ENCODE measurements around the gene OSTN. TPM values are rescaled to one million over a fixed set of nuclear protein-coding genes. Genes with fewer than 3 reads are reported as not detected.
"Not testable (repeated sequence)": the region's sequence is repeated elsewhere in the genome, so short reads cannot be mapped to it uniquely, and the experiment has no call there.

Gene OSTN
- total RNA-seq, 1 experiment from 2014 or later, result not detected

DNA sequence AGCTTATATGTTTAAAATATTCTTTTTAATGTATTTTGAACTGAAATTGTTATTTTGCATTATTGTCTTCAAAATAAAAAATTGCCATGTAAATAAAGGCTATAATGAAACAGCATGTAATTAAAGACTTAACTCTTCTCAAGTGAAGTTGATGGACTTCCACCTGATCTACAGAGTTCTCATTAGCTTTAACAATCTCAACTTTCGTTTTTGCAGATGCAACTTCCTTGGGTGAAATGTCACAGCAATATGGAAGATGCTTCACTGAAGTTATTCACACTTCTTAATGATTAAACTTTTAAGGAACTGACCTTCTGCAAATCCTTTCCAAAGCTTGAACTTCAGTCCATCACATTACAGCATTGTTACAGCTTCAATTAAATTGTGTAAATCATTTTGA is 63.6 kb downstream of the OSTN start:
- Histone ChIP-seq H3K27me3 (ENCODE audit: low read length) (no peaks in the 10 kb centered on the region), H2AFZ (ENCODE audit: low read length) (no peak overlapping the region), H4K20me1 (ENCODE audit: insufficient read depth, low read depth, low read length) (no peaks in the 10 kb centered on the region), H3K9me3 (ENCODE audit: low read length) (peaks cover 31% of the 10 kb centered on the region), H3K4me2 (ENCODE audit: low read depth, low read length, poor library complexity, severe bottlenecking) (no peak overlapping the region), H3K79me2 (ENCODE audit: low read length) (no peaks in the 10 kb centered on the region), H3K9ac (ENCODE audit: low read length) (no peak overlapping the region), H3K9me2 (replicated peaks; ENCODE audit: insufficient read depth, low read length) (no peaks in the 10 kb centered on the region), H3K4me3 (ENCODE audit: low read length) (no peak overlapping the region), H3K36me3 (ENCODE audit: insufficient read depth, low read length) (no peaks in the 10 kb centered on the region), H3K27ac (ENCODE audit: low read length) (no peak overlapping the region), H3K4me1 (ENCODE audit: low read length) (no peaks in the 10 kb centered on the region)
- no peak for DNase-seq

DNA sequence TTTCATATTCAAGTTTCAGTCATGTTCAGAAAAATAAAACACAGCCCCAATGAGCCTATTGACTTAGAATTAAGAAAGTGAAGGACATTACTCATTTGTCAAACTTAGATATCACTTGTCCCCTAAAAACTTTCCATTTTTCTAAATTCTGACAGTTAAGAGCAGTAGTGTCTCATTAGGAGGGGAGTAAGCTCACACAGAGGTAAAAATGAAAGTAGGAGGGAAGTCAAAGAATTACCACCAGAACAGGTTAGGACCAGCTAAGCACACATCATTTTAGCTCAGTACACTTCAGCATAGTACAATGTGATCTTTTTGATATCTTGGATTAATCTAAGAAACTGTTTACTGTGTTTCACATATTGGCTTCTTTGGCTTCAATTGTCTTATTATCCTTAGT is 64.3 kb downstream of the OSTN start:
- Histone ChIP-seq H3K79me2 (ENCODE audit: low read length) (no peaks in the 10 kb centered on the region), H3K27ac (ENCODE audit: low read length) (no peak overlapping the region), H3K4me3 (ENCODE audit: low read length) (no peak overlapping the region), H3K9me2 (replicated peaks; ENCODE audit: insufficient read depth, low read length) (no peaks in the 10 kb centered on the region), H2AFZ (ENCODE audit: low read length) (no peak overlapping the region), H3K4me1 (ENCODE audit: low read length) (no peaks in the 10 kb centered on the region), H3K9me3 (ENCODE audit: low read length) (peaks cover 27% of the 10 kb centered on the region), H3K4me2 (ENCODE audit: low read depth, low read length, poor library complexity, severe bottlenecking) (no peak overlapping the region), H3K9ac (ENCODE audit: low read length) (no peak overlapping the region), H3K36me3 (ENCODE audit: insufficient read depth, low read length) (no peaks in the 10 kb centered on the region), H3K27me3 (ENCODE audit: low read length) (no peaks in the 10 kb centered on the region), H4K20me1 (ENCODE audit: insufficient read depth, low read depth, low read length) (no peaks in the 10 kb centered on the region)
- no peak for DNase-seq

DNA sequence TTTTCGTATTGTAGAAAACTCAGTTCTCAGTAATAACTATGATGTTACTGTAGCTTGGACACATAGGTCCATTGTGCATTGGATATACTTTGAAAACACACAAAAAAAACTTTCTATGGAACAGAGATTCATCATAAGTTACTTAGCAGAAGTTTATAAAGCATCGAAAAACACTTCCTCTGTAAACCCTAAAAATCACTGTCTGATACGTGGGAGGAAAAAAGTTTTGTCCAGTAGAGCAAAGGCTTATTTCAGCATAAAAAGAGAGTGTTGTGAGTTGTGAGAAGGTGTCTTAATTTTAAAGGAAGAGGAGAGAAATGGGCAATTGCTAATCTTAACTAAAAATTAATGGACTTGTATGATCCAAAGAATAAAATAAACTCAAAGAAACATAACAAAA is 64.8 kb downstream of the OSTN start:
- Histone ChIP-seq H3K9me3 (ENCODE audit: low read length) (peaks cover 27% of the 10 kb centered on the region), H3K27ac (ENCODE audit: low read length) (no peak overlapping the region), H3K36me3 (ENCODE audit: insufficient read depth, low read length) (no peaks in the 10 kb centered on the region), H2AFZ (ENCODE audit: low read length) (no peak overlapping the region), H3K4me2 (ENCODE audit: low read depth, low read length, poor library complexity, severe bottlenecking) (no peak overlapping the region), H3K9me2 (replicated peaks; ENCODE audit: insufficient read depth, low read length) (no peaks in the 10 kb centered on the region), H3K9ac (ENCODE audit: low read length) (no peak overlapping the region), H3K79me2 (ENCODE audit: low read length) (no peaks in the 10 kb centered on the region), H4K20me1 (ENCODE audit: insufficient read depth, low read depth, low read length) (no peaks in the 10 kb centered on the region), H3K27me3 (ENCODE audit: low read length) (no peaks in the 10 kb centered on the region), H3K4me1 (ENCODE audit: low read length) (no peaks in the 10 kb centered on the region), H3K4me3 (ENCODE audit: low read length) (no peak overlapping the region)
- DNase-seq, result no peak

DNA sequence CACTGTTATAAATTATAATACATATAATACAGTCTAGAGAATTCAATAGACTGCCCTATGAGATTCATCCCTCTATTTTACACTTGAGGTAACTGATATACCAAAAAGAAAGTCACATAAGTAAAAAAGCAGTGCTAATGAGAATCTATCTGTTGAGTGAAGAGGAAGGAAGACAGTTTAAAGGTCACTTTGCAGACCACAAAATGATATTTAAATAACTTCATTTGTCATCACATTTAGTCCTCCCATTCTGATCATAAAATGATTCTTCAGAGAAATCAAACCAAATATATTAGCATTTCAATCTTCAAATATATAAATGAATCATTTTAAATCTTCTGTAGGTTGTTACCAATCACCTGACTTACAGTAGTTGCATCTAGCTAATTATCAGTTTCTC is 69.7 kb downstream of the OSTN start:
- DNase-seq, result no peak
- Histone ChIP-seq H3K4me2 (ENCODE audit: low read depth, low read length, poor library complexity, severe bottlenecking) (no peak overlapping the region), H3K4me1 (ENCODE audit: low read length) (no peaks in the 10 kb centered on the region), H3K79me2 (ENCODE audit: low read length) (no peaks in the 10 kb centered on the region), H3K27me3 (ENCODE audit: low read length) (no peaks in the 10 kb centered on the region), H3K9ac (ENCODE audit: low read length) (no peak overlapping the region), H3K9me2 (replicated peaks; ENCODE audit: insufficient read depth, low read length) (no peaks in the 10 kb centered on the region), H4K20me1 (ENCODE audit: insufficient read depth, low read depth, low read length) (no peaks in the 10 kb centered on the region), H2AFZ (ENCODE audit: low read length) (no peak overlapping the region), H3K27ac (ENCODE audit: low read length) (no peak overlapping the region), H3K4me3 (ENCODE audit: low read length) (no peak overlapping the region), H3K36me3 (ENCODE audit: insufficient read depth, low read length) (no peaks in the 10 kb centered on the region), H3K9me3 (ENCODE audit: low read length) (peaks cover 41% of the 10 kb centered on the region)

DNA sequence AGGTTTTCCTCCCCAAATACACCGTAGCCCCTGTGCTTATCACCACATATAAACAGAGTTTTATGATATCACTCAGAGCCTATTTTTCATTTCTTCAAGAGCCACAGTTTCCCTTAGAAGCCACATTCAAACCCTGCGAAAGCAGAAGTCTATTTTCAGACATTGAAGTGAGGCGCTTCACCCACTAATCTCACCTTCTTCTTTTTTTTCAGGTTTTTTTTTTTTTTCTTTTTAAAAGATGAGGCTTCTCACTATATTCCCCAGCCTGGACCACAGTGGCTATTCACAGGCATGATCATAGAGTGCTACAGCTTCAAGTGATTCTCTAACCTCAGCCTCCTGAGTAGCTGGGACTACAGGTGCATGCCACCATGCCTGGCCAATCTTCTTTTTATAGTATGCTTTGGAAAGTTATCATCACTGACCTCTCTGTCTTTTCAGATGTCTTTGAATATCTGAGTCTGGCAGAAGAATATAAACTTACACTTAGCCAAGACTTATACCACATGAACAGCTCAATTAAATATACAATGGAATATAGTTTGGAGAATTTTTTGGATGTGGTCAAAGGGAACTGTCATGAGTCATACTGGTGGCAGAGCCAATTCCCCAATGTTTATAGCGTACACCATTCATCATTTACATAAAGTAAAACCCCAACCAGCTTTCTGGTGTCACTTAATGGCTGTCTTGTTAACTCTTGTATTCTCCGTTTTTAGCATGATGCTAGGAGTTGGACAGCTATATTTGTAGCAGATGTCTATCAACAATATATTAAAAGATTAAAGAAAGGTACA is 70.4 kb downstream of the OSTN start:
- no peak overlapping the region for H3K9ac ChIP-seq (ENCODE audit: low read length)
- H3K79me2 ChIP-seq (ENCODE audit: low read length), result no peaks in the 10 kb centered on the region
- peaks cover 36% of the 10 kb centered on the region for H3K9me3 ChIP-seq (ENCODE audit: low read length)
- H3K4me3 ChIP-seq (ENCODE audit: low read length), result no peak overlapping the region
- no peaks in the 10 kb centered on the region for H3K9me2 ChIP-seq (replicated peaks; ENCODE audit: insufficient read depth, low read length)
- no peaks in the 10 kb centered on the region for H3K27me3 ChIP-seq (ENCODE audit: low read length)
- no peaks in the 10 kb centered on the region for H4K20me1 ChIP-seq (ENCODE audit: insufficient read depth, low read depth, low read length)
- H2AFZ ChIP-seq (ENCODE audit: low read length), result no peak overlapping the region
- no peak for DNase-seq
- no peak overlapping the region for H3K4me2 ChIP-seq (ENCODE audit: low read depth, low read length, poor library complexity, severe bottlenecking)
- H3K4me1 ChIP-seq (ENCODE audit: low read length), result no peaks in the 10 kb centered on the region
- H3K36me3 ChIP-seq (ENCODE audit: insufficient read depth, low read length), result no peaks in the 10 kb centered on the region
- H3K27ac ChIP-seq (ENCODE audit: low read length), result no peak overlapping the region

DNA sequence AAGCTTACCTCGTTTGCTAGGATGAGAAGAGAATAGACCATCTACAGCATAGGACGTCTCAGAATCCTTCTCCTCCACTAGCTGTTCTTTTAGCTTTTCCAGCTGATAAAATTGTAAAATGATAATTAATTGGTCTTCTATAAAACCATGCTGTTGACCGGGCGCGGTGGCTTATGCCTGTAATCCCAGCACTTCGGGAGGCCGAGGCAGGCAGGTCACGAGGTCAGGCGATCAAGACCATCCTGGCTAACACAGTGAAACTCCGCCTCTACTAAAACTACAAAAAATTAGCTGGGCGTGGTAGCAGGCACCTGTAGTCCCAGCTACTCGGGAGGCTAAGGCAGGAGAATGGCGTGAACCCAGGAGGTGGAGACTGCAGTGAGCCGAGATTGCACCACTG is 76.2 kb downstream of the OSTN start:
- peaks cover 26% of the 10 kb centered on the region for H3K9me3 ChIP-seq (ENCODE audit: low read length)
- not testable (repeated sequence) for H3K9me2 ChIP-seq (replicated peaks; ENCODE audit: insufficient read depth, low read length); H3K4me2 ChIP-seq (ENCODE audit: low read depth, low read length, poor library complexity, severe bottlenecking); H3K27ac ChIP-seq (ENCODE audit: low read length); H3K4me1 ChIP-seq (ENCODE audit: low read length); DNase-seq; H2AFZ ChIP-seq (ENCODE audit: low read length); H4K20me1 ChIP-seq (ENCODE audit: insufficient read depth, low read depth, low read length); H3K4me3 ChIP-seq (ENCODE audit: low read length); H3K9ac ChIP-seq (ENCODE audit: low read length); H3K36me3 ChIP-seq (ENCODE audit: insufficient read depth, low read length); H3K27me3 ChIP-seq (ENCODE audit: low read length); H3K79me2 ChIP-seq (ENCODE audit: low read length)

DNA sequence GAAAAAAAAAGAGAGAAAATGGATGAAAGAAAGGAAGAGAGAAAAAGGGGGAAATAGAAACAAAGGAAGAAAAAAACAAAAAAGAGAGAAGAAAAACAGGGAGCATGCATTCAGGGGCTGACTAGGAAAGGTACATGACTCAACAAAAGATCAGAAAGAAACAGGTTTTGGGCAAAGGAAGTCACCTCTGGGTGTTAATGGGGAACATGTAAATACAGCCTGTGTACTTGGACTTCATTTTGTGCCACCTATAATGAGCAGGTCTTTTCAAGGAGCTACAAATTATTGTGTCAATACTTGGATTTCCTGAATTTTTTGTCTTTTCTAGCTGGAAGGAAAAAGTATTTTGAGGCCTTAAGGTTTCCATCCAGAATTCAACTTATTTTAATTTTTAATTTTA is 76.7 kb downstream of the OSTN start:
- Histone ChIP-seq H2AFZ (ENCODE audit: low read length) (no peak overlapping the region), H3K4me3 (ENCODE audit: low read length) (no peak overlapping the region), H3K9ac (ENCODE audit: low read length) (no peak overlapping the region), H3K9me2 (replicated peaks; ENCODE audit: insufficient read depth, low read length) (no peaks in the 10 kb centered on the region), H3K4me1 (ENCODE audit: low read length) (no peaks in the 10 kb centered on the region), H3K79me2 (ENCODE audit: low read length) (no peaks in the 10 kb centered on the region), H3K27ac (ENCODE audit: low read length) (no peak overlapping the region), H4K20me1 (ENCODE audit: insufficient read depth, low read depth, low read length) (no peaks in the 10 kb centered on the region), H3K9me3 (ENCODE audit: low read length) (peaks cover 26% of the 10 kb centered on the region), H3K36me3 (ENCODE audit: insufficient read depth, low read length) (no peaks in the 10 kb centered on the region), H3K4me2 (ENCODE audit: low read depth, low read length, poor library complexity, severe bottlenecking) (no peak overlapping the region), H3K27me3 (ENCODE audit: low read length) (no peaks in the 10 kb centered on the region)
- DNase-seq, result no peak

DNA sequence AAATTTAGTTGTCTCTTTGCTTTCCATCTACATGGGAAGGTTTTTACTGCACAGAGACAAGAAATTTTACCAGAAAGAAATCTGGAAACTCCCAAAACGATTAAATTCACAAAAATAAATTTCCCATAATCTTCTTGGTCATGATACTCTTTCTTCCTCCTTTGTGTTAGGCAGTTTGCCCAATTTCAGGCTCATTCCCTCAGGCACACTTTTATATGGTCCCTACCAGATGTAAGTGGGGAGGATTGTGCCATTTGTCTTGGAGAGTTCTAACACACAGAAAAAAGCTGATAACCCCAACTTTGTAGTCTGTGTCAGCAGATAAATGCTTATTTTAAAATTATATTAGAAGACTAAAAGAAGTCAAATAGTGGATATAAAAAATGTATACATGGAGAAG is 81.1 kb downstream of the OSTN start:
- Histone ChIP-seq H3K79me2 (ENCODE audit: low read length) (no peaks in the 10 kb centered on the region), H3K9me2 (replicated peaks; ENCODE audit: insufficient read depth, low read length) (no peaks in the 10 kb centered on the region), H3K9ac (ENCODE audit: low read length) (no peak overlapping the region), H3K27ac (ENCODE audit: low read length) (no peak overlapping the region), H4K20me1 (ENCODE audit: insufficient read depth, low read depth, low read length) (no peaks in the 10 kb centered on the region), H2AFZ (ENCODE audit: low read length) (no peak overlapping the region), H3K4me1 (ENCODE audit: low read length) (no peaks in the 10 kb centered on the region), H3K27me3 (ENCODE audit: low read length) (no peaks in the 10 kb centered on the region), H3K4me3 (ENCODE audit: low read length) (no peak overlapping the region), H3K4me2 (ENCODE audit: low read depth, low read length, poor library complexity, severe bottlenecking) (no peak overlapping the region), H3K36me3 (ENCODE audit: insufficient read depth, low read length) (no peaks in the 10 kb centered on the region), H3K9me3 (ENCODE audit: low read length) (peaks cover 21% of the 10 kb centered on the region)
- DNase-seq, result no peak
